ENCODE results near the gene AR.

GRCh38 chrX:67779099-67779498 lies 235.3 kb downstream of the AR start:
- TF ChIP-seq, protein P1, sequence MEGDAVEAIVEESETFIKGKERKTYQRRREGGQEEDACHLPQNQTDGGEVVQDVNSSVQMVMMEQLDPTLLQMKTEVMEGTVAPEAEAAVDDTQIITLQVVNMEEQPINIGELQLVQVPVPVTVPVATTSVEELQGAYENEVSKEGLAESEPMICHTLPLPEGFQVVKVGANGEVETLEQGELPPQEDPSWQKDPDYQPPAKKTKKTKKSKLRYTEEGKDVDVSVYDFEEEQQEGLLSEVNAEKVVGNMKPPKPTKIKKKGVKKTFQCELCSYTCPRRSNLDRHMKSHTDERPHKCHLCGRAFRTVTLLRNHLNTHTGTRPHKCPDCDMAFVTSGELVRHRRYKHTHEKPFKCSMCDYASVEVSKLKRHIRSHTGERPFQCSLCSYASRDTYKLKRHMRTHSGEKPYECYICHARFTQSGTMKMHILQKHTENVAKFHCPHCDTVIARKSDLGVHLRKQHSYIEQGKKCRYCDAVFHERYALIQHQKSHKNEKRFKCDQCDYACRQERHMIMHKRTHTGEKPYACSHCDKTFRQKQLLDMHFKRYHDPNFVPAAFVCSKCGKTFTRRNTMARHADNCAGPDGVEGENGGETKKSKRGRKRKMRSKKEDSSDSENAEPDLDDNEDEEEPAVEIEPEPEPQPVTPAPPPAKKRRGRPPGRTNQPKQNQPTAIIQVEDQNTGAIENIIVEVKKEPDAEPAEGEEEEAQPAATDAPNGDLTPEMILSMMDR (IDR thresholded peaks at IDR 0.05), result no peak
- TF ChIP-seq POLR2A (IDR thresholded peaks at IDR 0.05) (no peak), POLR2AphosphoS5 (IDR thresholded peaks at IDR 0.05) (no peak)
